Karpas-422 (cell line): ENCODE measurements around the gene CCL15. TPM values are rescaled to one million over a fixed set of nuclear protein-coding genes. Genes with fewer than 3 reads are reported as not detected.
A peak's percentile ranks its signal among the peaks of the same experiment; 100 is the strongest.
"Not testable (repeated sequence)": the region's sequence is repeated elsewhere in the genome, so short reads cannot be mapped to it uniquely, and the experiment has no call there.

Experiments
- DNase-seq: peaks from one replicate; pipeline ENCODE4 v3.0.0-alpha.2; 2015
- H2AFZ ChIP-seq: fragments of 200-600 bp; sonication (generic); 2 replicates; pipeline ENCODE4 v1.6.1; 2014; ENCODE audit warnings: antibody characterized with exemption, low read length, mixed read lengths
- H3K27ac ChIP-seq: fragments of 200-600 bp; sonication (generic); 2 replicates; pipeline ENCODE4 v1.5.1; 2014; ENCODE audit warnings: mild to moderate bottlenecking, low read length, moderate library complexity
- H3K27me3 ChIP-seq: fragments of 200-600 bp; sonication (generic); 2 replicates; pipeline ENCODE4 v1.6.1; 2014; ENCODE audit warnings: low read length, mixed read lengths
- H3K36me3 ChIP-seq: fragments of 200-600 bp; sonication (generic); 2 replicates; pipeline ENCODE4 v1.6.1; 2014; ENCODE audit warnings: low read length, mixed read lengths; ENCODE audit not compliant: insufficient read depth
- H3K4me1 ChIP-seq: fragments of 200-600 bp; sonication (generic); 2 replicates; pipeline ENCODE4 v1.6.1; 2014; ENCODE audit warnings: mild to moderate bottlenecking, low read length, mixed read lengths
- H3K4me2 ChIP-seq: fragments of 200-600 bp; sonication (generic); 2 replicates; pipeline ENCODE4 v1.6.1; 2014; ENCODE audit warnings: low read length, low read depth, mild to moderate bottlenecking; ENCODE audit not compliant: poor library complexity, severe bottlenecking
- H3K4me3 ChIP-seq: fragments of 200-600 bp; sonication (generic); 2 replicates; pipeline ENCODE4 v1.5.1; 2014; ENCODE audit warnings: mild to moderate bottlenecking, antibody characterized with exemption, low read length, mixed read lengths
- H3K79me2 ChIP-seq: fragments of 200-600 bp; sonication (generic); 2 replicates; pipeline ENCODE4 v1.6.1; 2014; ENCODE audit warnings: mild to moderate bottlenecking, low read length, mixed read lengths
- H3K9ac ChIP-seq: fragments of 200-600 bp; sonication (generic); 2 replicates; pipeline ENCODE4 v1.6.0; 2014; ENCODE audit warnings: low read length
- H3K9me2 ChIP-seq: fragments of 200-600 bp; sonication (generic), shearing (Covaris generic); replicated peaks from 2 replicates; pipeline ENCODE4 v1.6.0; 2014; ENCODE audit warnings: mild to moderate bottlenecking, low read length, moderate library complexity; ENCODE audit not compliant: insufficient read depth
- H3K9me3 ChIP-seq: fragments of 300-700, 200-600 bp; sonication (generic); 2 replicates; pipeline ENCODE4 v1.6.1; 2014; ENCODE audit warnings: low read length, mixed read lengths
- H4K20me1 ChIP-seq: fragments of 200-600 bp; sonication (generic); 2 replicates; pipeline ENCODE4 v1.6.1; 2014; ENCODE audit warnings: mild to moderate bottlenecking, antibody characterized with exemption, low read length, low read depth; ENCODE audit not compliant: insufficient read depth
- total RNA-seq: library from RNA; depleted of rRNA; stranded (reverse); fragments of >200 nt; shearing (Covaris generic); gene quantifications from 2 replicates; pipeline ENCODE4 v1.2.3, GENCODE V29; 2014; ENCODE audit warnings: low replicate concordance

The CCL15 gene
- total RNA-seq, 1 experiment from 2014 or later: not detected

- Histone ChIP-seq H3K36me3 (no peaks in the 10 kb centered on the region), H3K27me3 (no peaks in the 10 kb centered on the region), H3K4me2 (no peak overlapping the region), H2AFZ (no peak overlapping the region), H4K20me1 (no peaks in the 10 kb centered on the region), H3K9me3 (no peaks in the 10 kb centered on the region), H3K9ac (no peak overlapping the region), H3K9me2 (no peaks in the 10 kb centered on the region), H3K4me1 (peaks cover 14% of the 10 kb centered on the region), H3K79me2 (no peaks in the 10 kb centered on the region), H3K27ac (no peak overlapping the region), H3K4me3 (no peak overlapping the region)
- no peak for DNase-seq
Measured at GRCh38 chr17:36019423-36019822, 18.1 kb upstream of the CCL15 start.

- DNase-seq: no peak
- no peaks in the 10 kb centered on the region for H3K36me3 ChIP-seq
- H3K4me2 ChIP-seq: peak within 1 kb of the TSS; percentile 1
- no peak within 1 kb of the TSS for H2AFZ ChIP-seq
- H3K4me1 ChIP-seq: peaks cover 15% of the 10 kb centered on the region
- H3K27ac ChIP-seq: no peak within 1 kb of the TSS
- no peaks in the 10 kb centered on the region for H3K9me3 ChIP-seq
- no peaks in the 10 kb centered on the region for H3K9me2 ChIP-seq
- H3K4me3 ChIP-seq: no peak within 1 kb of the TSS
- no peaks in the 10 kb centered on the region for H3K27me3 ChIP-seq
- no peaks in the 10 kb centered on the region for H3K79me2 ChIP-seq
- H4K20me1 ChIP-seq: no peaks in the 10 kb centered on the region
- H3K9ac ChIP-seq: no peak within 1 kb of the TSS
Measured at GRCh38 chr17:36017799-36018198, 16.4 kb upstream of the CCL15 start, which contains the start of gene CCL23. CCL23 (minus strand) TSS chr17:36017972; CDS start chr17:36017897, 75 bp downstream.

DNA sequence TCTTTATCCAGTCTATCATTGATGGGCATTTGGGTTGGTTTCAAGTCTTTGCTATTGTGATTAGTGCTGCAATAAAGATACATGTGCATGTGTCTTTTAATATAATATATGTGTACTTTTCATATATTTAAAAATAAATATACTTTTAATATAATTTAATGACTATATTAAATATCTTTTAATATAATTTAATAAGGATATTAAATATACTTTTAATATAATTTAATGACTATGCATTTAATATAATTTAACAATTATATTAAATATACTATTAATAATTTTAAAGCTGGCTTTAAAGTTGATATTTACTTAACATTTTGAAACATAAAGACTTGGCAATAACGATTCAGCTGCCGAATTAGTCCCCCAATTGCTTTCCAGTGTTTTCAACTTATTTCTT is 15.2 kb upstream of the CCL15 start:
- peaks cover 28% of the 10 kb centered on the region for H3K4me1 ChIP-seq
- no peak overlapping the region for H3K4me2 ChIP-seq
- H3K9me3 ChIP-seq: no peaks in the 10 kb centered on the region
- no peak overlapping the region for H3K9ac ChIP-seq
- H3K4me3 ChIP-seq: no peak overlapping the region
- H3K36me3 ChIP-seq: no peaks in the 10 kb centered on the region
- no peak overlapping the region for H3K27ac ChIP-seq
- DNase-seq: no peak
- no peaks in the 10 kb centered on the region for H4K20me1 ChIP-seq
- H3K9me2 ChIP-seq: no peaks in the 10 kb centered on the region
- no peak overlapping the region for H2AFZ ChIP-seq
- no peaks in the 10 kb centered on the region for H3K79me2 ChIP-seq
- no peaks in the 10 kb centered on the region for H3K27me3 ChIP-seq

DNA sequence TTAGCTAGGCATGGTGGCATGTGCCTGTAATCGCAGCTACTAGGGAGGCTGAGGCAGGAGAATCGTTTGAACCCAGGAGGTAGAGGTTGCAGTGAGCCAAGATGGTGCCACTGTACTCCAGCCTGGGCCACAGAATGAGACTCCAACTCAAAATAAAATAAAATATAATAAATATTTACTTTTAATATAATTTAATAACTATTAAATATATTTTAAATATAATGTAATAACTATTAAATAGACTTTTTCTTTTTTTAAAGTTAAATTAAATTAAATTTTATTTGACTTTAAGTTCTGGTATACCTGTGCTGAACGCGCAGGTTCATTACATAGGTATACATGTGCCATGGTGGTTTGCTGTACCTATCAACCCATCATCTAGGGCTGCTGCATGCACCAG is 14.5 kb upstream of the CCL15 start:
- not testable (repeated sequence) for H3K9me3 ChIP-seq, H3K27me3 ChIP-seq, H3K36me3 ChIP-seq, H2AFZ ChIP-seq, H3K79me2 ChIP-seq, DNase-seq, H3K4me2 ChIP-seq, H3K4me3 ChIP-seq, H3K9me2 ChIP-seq, H4K20me1 ChIP-seq, H3K27ac ChIP-seq, H3K9ac ChIP-seq
- peaks cover 28% of the 10 kb centered on the region for H3K4me1 ChIP-seq

DNA sequence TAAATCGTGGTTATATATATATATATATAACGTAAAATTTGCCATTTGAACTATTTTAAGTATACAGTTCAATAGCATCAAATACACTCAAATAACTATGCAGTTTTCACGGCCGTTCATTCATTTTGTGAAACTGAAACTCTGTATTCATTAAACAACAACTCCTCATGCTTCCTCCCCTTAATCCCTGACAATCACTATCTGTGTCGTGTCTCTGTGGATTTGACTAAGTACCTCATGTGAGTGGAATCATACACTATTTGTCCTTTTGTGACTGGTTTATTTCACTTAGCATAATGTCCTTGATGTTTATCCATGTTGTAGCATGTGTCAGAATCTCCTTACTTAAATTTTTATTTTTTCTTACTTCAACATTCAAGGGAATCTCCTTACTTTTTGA is 13.6 kb upstream of the CCL15 start:
- Histone ChIP-seq H3K79me2 (no peaks in the 10 kb centered on the region), H3K4me2 (no peak overlapping the region), H3K9me3 (peaks cover 1% of the 10 kb centered on the region), H4K20me1 (no peaks in the 10 kb centered on the region), H3K27me3 (peaks cover 2% of the 10 kb centered on the region; the same call in 1 of the 2 replicates), H3K36me3 (no peaks in the 10 kb centered on the region), H3K4me1 (peaks cover 28% of the 10 kb centered on the region), H3K27ac (no peak overlapping the region), H3K9ac (no peak overlapping the region), H3K9me2 (no peaks in the 10 kb centered on the region), H3K4me3 (no peak overlapping the region), H2AFZ (no peak overlapping the region)
- no peak for DNase-seq

DNA sequence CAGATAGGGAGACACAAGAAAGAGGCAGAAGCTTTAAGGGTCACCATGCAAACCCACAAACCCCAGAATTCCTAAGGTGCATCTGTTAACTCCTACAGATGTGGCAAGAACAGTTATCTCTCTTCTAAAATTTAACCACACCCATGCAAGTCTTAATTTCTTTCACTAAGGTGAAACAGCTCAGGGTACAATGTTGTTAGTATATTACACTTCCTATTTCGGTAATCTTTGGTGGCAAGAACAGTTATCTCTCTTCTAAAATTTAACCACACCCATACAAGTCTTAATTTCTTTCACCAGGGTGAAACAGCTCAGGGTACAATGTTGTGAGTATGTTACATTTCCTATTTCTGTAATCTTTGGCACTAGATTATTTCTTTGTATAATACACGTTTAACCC is 9.8 kb upstream of the CCL15 start:
- no peak for DNase-seq
- peaks cover 3% of the 10 kb centered on the region for H3K9me3 ChIP-seq
- H3K36me3 ChIP-seq: no peaks in the 10 kb centered on the region
- H3K27ac ChIP-seq: no peak overlapping the region
- no peaks in the 10 kb centered on the region for H3K79me2 ChIP-seq
- H4K20me1 ChIP-seq: no peaks in the 10 kb centered on the region
- no peaks in the 10 kb centered on the region for H3K9me2 ChIP-seq
- H2AFZ ChIP-seq: no peak overlapping the region
- no peak overlapping the region for H3K9ac ChIP-seq
- peaks cover 14% of the 10 kb centered on the region for H3K4me1 ChIP-seq
- peaks cover 2% of the 10 kb centered on the region; the same call in 1 of the 2 replicates for H3K27me3 ChIP-seq
- H3K4me2 ChIP-seq: no peak overlapping the region
- no peak overlapping the region for H3K4me3 ChIP-seq

DNA sequence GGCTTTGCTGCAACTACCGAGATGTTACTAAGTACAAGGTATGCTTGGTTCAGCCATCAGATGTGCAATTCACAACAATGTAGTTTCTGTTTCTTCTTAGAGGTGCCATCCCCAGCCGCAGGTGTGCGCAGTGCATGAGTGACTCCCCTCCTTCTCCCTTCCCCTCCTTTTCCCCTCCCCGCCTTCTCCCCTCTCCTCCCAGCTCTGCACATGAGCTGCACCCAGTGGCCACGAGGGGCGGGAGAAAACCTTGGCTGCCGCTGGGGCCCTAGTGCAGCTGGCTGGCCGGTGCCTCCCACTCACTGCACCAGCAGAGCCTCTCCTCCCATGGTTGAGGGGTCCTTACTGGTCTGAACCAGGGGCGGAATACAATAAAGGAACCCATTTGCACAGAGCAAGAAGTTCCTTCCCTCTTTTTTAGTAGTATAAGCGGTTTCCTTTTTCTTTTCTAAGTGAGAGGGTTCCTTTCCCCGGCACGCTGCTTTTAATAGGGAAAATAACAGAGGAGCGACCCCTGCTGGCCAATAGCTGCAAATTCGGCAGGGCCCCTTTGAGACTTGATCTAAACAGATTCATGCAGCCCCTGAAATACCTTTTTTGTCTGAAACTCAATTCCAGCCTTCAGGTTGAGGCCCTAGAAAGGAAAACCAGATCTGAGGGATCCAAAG is 7.8 kb upstream of the CCL15 start:
- peak; percentile 82 for DNase-seq
- no peak overlapping the region for H3K27ac ChIP-seq
- no peaks in the 10 kb centered on the region for H3K9me2 ChIP-seq
- peaks cover 14% of the 10 kb centered on the region for H3K4me1 ChIP-seq
- no peak overlapping the region for H2AFZ ChIP-seq
- H3K9me3 ChIP-seq: peaks cover 3% of the 10 kb centered on the region
- no peaks in the 10 kb centered on the region for H3K36me3 ChIP-seq
- H3K9ac ChIP-seq: no peak overlapping the region
- no peak overlapping the region for H3K4me3 ChIP-seq
- H4K20me1 ChIP-seq: no peaks in the 10 kb centered on the region
- no peak overlapping the region for H3K4me2 ChIP-seq
- peaks cover 2% of the 10 kb centered on the region; the same call in 1 of the 2 replicates for H3K27me3 ChIP-seq
- H3K79me2 ChIP-seq: no peaks in the 10 kb centered on the region

- no peak overlapping the region for H3K4me2 ChIP-seq
- H3K9ac ChIP-seq: no peak overlapping the region
- H4K20me1 ChIP-seq: no peaks in the 10 kb centered on the region
- H2AFZ ChIP-seq: no peak overlapping the region
- DNase-seq: no peak
- H3K4me1 ChIP-seq: no peaks in the 10 kb centered on the region
- H3K9me3 ChIP-seq: no peaks in the 10 kb centered on the region; the same call in 1 of the 2 replicates
- no peak overlapping the region for H3K4me3 ChIP-seq
- no peaks in the 10 kb centered on the region for H3K79me2 ChIP-seq
- no peaks in the 10 kb centered on the region for H3K36me3 ChIP-seq
- H3K9me2 ChIP-seq: no peaks in the 10 kb centered on the region
- no peak overlapping the region for H3K27ac ChIP-seq
- H3K27me3 ChIP-seq: no peaks in the 10 kb centered on the region
Measured at GRCh38 chr17:36004594-36005108, 3.3 kb upstream of the CCL15 start.
